HepG2 (cell line): ENCODE data around the gene CSNK1D. TPM values are rescaled to one million over a fixed set of nuclear protein-coding genes. Genes with fewer than 3 reads are reported as not detected.
A peak's percentile ranks its signal among the peaks of the same experiment; 100 is the strongest.

Experiments used
- CCAR2 ChIP-seq: fragments of 200-400 bp; formaldehyde crosslinking; optimal IDR thresholded peaks from 2 replicates; pipeline ENCODE3; 2018; ENCODE audit warnings: low read depth, mild to moderate bottlenecking, low read length, moderate library complexity
- CREB3 ChIP-seq: sonication (generic); formaldehyde crosslinking; IDR thresholded peaks from 2 replicates; pipeline ENCODE4 v1.5.0; 2020; ENCODE audit warnings: missing genetic modification reagents
- GABPB1 ChIP-seq: IDR thresholded peaks from 2 replicates; pipeline ENCODE4 v1.6.1; 2016; ENCODE audit warnings: mild to moderate bottlenecking, missing genetic modification reagents, moderate library complexity, missing compliant biosample characterization
- GPBP1L1 ChIP-seq: sonication (generic); formaldehyde crosslinking; IDR thresholded peaks from 2 replicates; pipeline ENCODE4 v1.5.0; 2020; ENCODE audit warnings: mild to moderate bottlenecking, missing genetic modification reagents
- HNF1A ChIP-seq, 2 experiments: sonication (generic) in 1 of 2; formaldehyde crosslinking in 1 of 2; IDR thresholded peaks; 2 replicates each; pipeline versions ENCODE4 v1.4.0 to v1.6.1; 2016 to 2020; ENCODE audit warnings: borderline replicate concordance in 1 of 2, low read depth in 1 of 2, mild to moderate bottlenecking in 1 of 2, missing genetic modification reagents in 1 of 2
- HNRNPH1 ChIP-seq: fragments of 200-400 bp; formaldehyde crosslinking; optimal IDR thresholded peaks from 2 replicates; pipeline ENCODE3; 2017; ENCODE audit warnings: mild to moderate bottlenecking, low read depth, low read length
- MTA3 ChIP-seq: sonication (generic); formaldehyde crosslinking; IDR thresholded peaks from 2 replicates; pipeline ENCODE4 v1.4.0; 2020; ENCODE audit warnings: missing genetic modification reagents
- NFKB2 ChIP-seq: sonication (generic); formaldehyde crosslinking; IDR thresholded peaks from 2 replicates; pipeline ENCODE4 v1.4.0; 2020; ENCODE audit warnings: missing genetic modification reagents, borderline replicate concordance
- NR3C1 ChIP-seq: sonication (generic); formaldehyde crosslinking; IDR thresholded peaks from 2 replicates; pipeline ENCODE4 v1.4.0; 2020; ENCODE audit warnings: missing genetic modification reagents
- RBFOX2 ChIP-seq: fragments of 200-400 bp; formaldehyde crosslinking; IDR thresholded peaks from 2 replicates; pipeline ENCODE4 v1.6.1; 2017; ENCODE audit warnings: low read depth, mild to moderate bottlenecking, low read length
- RFX1 ChIP-seq: fragments of 450-650 bp; IDR thresholded peaks from 2 replicates; pipeline ENCODE4 v1.6.1; 2017
- SETDB1 ChIP-seq: sonication (generic); formaldehyde crosslinking; IDR thresholded peaks from 2 replicates; pipeline ENCODE4 v1.5.1; 2020; ENCODE audit warnings: missing genetic modification reagents, mild to moderate bottlenecking, borderline replicate concordance
- SUZ12 ChIP-seq: fragments of 150-350 bp; IDR thresholded peaks from 2 replicates; pipeline ENCODE4 v1.6.1; 2014; ENCODE audit warnings: low read depth, low read length
- ZNF121 ChIP-seq: sonication (generic); formaldehyde crosslinking; IDR thresholded peaks from 2 replicates; pipeline ENCODE4 v1.5.0; 2020; ENCODE audit warnings: mild to moderate bottlenecking, missing genetic modification reagents
- ZNF264 ChIP-seq: sonication (generic); formaldehyde crosslinking; IDR thresholded peaks from 2 replicates; pipeline ENCODE4 v1.4.0; 2020; ENCODE audit warnings: missing genetic modification reagents
- ZNF362 ChIP-seq: sonication (generic); formaldehyde crosslinking; IDR thresholded peaks from 2 replicates; pipeline ENCODE4 v1.4.0; 2020; ENCODE audit warnings: missing genetic modification reagents, mild to moderate bottlenecking, borderline replicate concordance
- ZNF512B ChIP-seq: sonication (generic); formaldehyde crosslinking; IDR thresholded peaks from 2 replicates; pipeline ENCODE4 v1.5.1; 2020; ENCODE audit warnings: missing genetic modification reagents, mild to moderate bottlenecking, borderline replicate concordance
- ZNF629 ChIP-seq: sonication (generic); formaldehyde crosslinking; conservative IDR thresholded peaks from 2 replicates; pipeline ENCODE4 v1.5.0; 2020; ENCODE audit warnings: missing genetic modification reagents
- ZNF703 ChIP-seq: sonication (generic); formaldehyde crosslinking; IDR thresholded peaks from 2 replicates; pipeline ENCODE4 v1.5.1; 2020; ENCODE audit warnings: missing genetic modification reagents, mild to moderate bottlenecking, moderate library complexity, borderline replicate concordance
- polyA plus RNA-seq, 8 experiments: library from polyadenylated mRNA; depleted of rRNA in 3 of 8; stranded (reverse) in 7 of 8; unstranded in 1 of 8; fragments of >200 nt; fragmentation: Illumina TruSeq in 4 of 8; extraction: Trizol in 4 of 8; gene quantifications; 2 replicates each; pipeline versions ENCODE4 v1.2.1 to v1.2.3, GENCODE V29; 2011 to 2016; ENCODE audit warnings: low read depth in 4 of 8, missing spikeins in 1 of 8, mixed read lengths in 1 of 8; ENCODE audit not compliant: insufficient read depth in 1 of 8
- total RNA-seq, 5 experiments: library from RNA; depleted of rRNA; stranded (reverse); fragments of >200 nt; fragmentation: Illumina TruSeq; extraction: Trizol; gene quantifications; 2 replicates each; pipeline ENCODE4 v1.2.3, GENCODE V29; 2016; ENCODE audit warnings: low read depth in 1 of 5

CSNK1D gene
- total and polyA plus RNA-seq, 2 of the 13 experiments (the other 11 are each of a cell fraction or from before 2014, with no cell fraction given): 31.5 to 128 TPM

GRCh38 chr17:82237746-82238471 lies 35.6 kb downstream of the CSNK1D start (continued):
- no peak for TF ChIP-seq ZNF121 (CRISPR knock-in tag)
- TF ChIP-seq GABPB1 (CRISPR knock-in tag): no peak
- TF ChIP-seq HNRNPH1: no peak
- TF ChIP-seq NR3C1 (CRISPR knock-in tag): no peak
- no peak for TF ChIP-seq ZNF362
- no peak for TF ChIP-seq ZNF629
- no peak for TF ChIP-seq SUZ12
- no peak for TF ChIP-seq ZNF512B
- no peak for TF ChIP-seq ZNF264
- no peak for TF ChIP-seq MTA3 (CRISPR knock-in tag)
- no peak for TF ChIP-seq ZNF703 (CRISPR knock-in tag)
- TF ChIP-seq CREB3 (CRISPR knock-in tag): no peak
- TF ChIP-seq NFKB2 (CRISPR knock-in tag): 0 out of 2 replicates have a peak, but pooled peaks have one; percentile 15
- TF ChIP-seq GPBP1L1 (CRISPR knock-in tag): no peak
- TF ChIP-seq HNF1A (IDR thresholded peaks at IDR 0.05; ENCODE audit: low read depth): no peak
- TF ChIP-seq HNF1A (CRISPR knock-in tag; IDR thresholded peaks at IDR 0.05; ENCODE audit: borderline replicate concordance): 0 out of 2 replicates have a peak, but pooled peaks have one; percentile 27
- TF ChIP-seq CCAR2: no peak
- TF ChIP-seq RFX1: no peak
- TF ChIP-seq RBFOX2: peak; percentile 84
- no peak for TF ChIP-seq SETDB1 (CRISPR knock-in tag)
